ENCODE measurements around the gene B3GAT3.
"Not testable (repeated sequence)": the region's sequence is repeated elsewhere in the genome, so short reads cannot be mapped to it uniquely, and the experiment has no call there.

B3GAT3 gene

DNA sequence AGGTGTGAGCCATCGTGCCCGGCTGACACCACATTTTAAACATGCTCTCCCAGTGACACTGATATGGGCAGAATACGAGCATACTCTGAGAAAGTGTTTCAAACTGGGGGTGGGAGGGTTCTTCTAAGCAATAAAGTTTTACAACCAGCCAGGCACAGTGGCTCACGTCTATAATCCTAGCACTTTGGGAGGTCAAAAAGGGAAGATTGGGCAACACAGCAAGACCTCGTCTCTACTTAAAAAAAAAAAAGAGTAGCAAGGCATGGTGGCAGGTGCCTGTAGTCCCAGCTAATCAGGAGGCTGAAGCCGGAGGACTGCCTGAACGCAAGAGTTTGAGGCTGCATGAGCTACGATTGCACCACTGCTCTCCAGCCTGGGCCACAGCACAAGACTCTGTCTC, 22.4 kb upstream of the B3GAT3 start:
- H3K27ac ChIP-seq (ENCODE audit: low read depth, low read length, severe bottlenecking) = no peak overlapping the region
- 95 to 100% methylated on average over 3 to 6 of the region's 8 CpGs for WGBS, 2 experiments (ENCODE audit: insufficient coverage in 2 of 2)
- H3K36me3 ChIP-seq (ENCODE audit: control insufficient read depth, insufficient read depth, low read length) = peaks cover 61% of the 10 kb centered on the region

DNA sequence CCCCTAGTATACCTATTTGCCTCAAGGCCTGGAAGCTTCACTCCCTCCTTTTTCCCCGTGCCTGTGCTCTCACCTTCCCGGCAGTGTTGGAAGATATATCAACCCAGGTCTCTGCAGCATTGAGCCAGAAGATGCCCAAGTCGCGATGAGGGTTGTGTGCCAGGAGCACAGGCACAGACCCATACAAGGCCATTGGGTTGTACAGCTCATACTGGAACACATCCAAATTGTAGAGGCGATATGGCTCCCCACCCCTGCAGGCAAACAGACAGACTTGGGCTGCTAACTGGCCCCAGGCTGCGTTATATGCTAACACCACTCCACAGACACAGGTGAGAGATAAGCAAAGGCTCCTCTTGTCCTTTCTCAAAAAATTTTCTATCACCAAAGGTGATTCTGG, 10.7 kb upstream of the B3GAT3 start:
- Histone ChIP-seq H3K4me3 (ENCODE audit: extremely low read depth, insufficient read depth, low read length, poor library complexity, severe bottlenecking) (no peak overlapping the region), H3K27ac (ENCODE audit: low read depth, low read length, severe bottlenecking) (no peak overlapping the region), H3K4me1 (ENCODE audit: control insufficient read depth, insufficient read depth, low read length, poor library complexity, severe bottlenecking) (no peaks in the 10 kb centered on the region), H3K9me3 (ENCODE audit: control insufficient read depth, low read length) (no peaks in the 10 kb centered on the region), H3K36me3 (ENCODE audit: control insufficient read depth, insufficient read depth, low read length) (peaks cover 96% of the 10 kb centered on the region)
- WGBS, 2 experiments (ENCODE audit: insufficient coverage in 2 of 2) = 98 to 100% methylated on average over 6 of the region's 6 CpGs

More for the DNA sequence above, 22.4 kb upstream of the B3GAT3 start:
- no peak overlapping the region for H3K4me3 ChIP-seq (ENCODE audit: extremely low read depth, insufficient read depth, low read length, poor library complexity, severe bottlenecking)
- no peaks in the 10 kb centered on the region for H3K9me3 ChIP-seq (ENCODE audit: control insufficient read depth, low read length)
- H3K4me1 ChIP-seq (ENCODE audit: control insufficient read depth, insufficient read depth, low read length, poor library complexity, severe bottlenecking) = peaks cover 8% of the 10 kb centered on the region

DNA sequence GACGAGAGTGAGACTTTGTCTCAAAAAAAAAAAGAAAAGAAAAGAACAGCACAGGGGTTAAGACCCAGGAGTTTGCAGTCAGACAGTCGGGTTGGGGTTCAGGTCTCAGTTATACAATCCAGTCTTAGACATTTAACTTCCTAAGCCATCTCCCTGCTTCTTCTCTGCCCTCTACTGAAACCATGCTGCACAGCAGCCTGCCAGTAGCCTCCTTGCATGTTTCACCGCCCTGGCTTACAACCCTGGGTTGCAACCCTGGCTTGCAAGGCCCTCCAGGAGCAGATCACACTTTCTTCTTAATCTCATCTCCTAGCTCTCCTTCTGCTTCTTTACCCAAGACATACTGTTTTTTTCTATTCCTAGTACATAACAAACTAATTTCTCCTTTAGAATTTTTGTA, 5.9 kb upstream of the B3GAT3 start:
- 81 to 83% methylated on average over 2 to 3 of the region's 3 CpGs for WGBS, 2 experiments (ENCODE audit: insufficient coverage in 2 of 2)
- Histone ChIP-seq H3K4me1 (ENCODE audit: control insufficient read depth, insufficient read depth, low read length, poor library complexity, severe bottlenecking) (peaks cover 3% of the 10 kb centered on the region), H3K36me3 (ENCODE audit: control insufficient read depth, insufficient read depth, low read length) (peaks cover 88% of the 10 kb centered on the region), H3K4me3 (ENCODE audit: extremely low read depth, insufficient read depth, low read length, poor library complexity, severe bottlenecking) (no peak overlapping the region), H3K27ac (ENCODE audit: low read depth, low read length, severe bottlenecking) (no peak overlapping the region), H3K9me3 (ENCODE audit: control insufficient read depth, low read length) (no peaks in the 10 kb centered on the region)

DNA sequence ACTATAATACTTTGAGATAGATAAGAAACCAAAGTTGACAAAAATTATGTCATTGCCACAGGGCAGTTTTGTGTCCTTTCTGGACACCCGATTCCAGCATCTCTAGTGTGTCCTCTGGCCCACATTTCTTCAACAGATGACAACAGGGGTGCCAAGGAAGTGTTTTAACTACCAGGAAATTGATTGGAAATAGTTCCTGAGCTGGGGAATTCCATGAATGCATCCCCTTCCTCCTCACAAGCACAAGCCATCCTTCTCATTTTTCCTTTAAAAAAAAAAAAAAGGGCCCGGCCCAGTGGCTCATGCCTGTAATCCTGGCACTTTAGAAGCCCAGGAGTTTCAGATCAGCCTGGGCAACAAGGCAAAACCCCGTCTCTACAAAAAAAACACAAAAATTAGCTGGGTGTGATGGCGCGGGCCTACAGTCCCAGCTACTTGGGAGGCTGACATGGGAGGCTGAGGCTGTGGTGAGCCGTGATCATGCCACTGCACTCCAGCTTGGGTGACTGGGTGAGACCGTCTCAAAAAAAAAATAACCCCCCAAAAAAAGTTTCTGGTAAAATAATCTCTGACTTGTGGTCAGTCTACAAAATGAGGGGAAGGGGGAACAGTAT, 797 bp upstream of the B3GAT3 start:
- H3K36me3 ChIP-seq (ENCODE audit: control insufficient read depth, insufficient read depth, low read length) = peaks cover 37% of the 10 kb centered on the region
- H3K9me3 ChIP-seq (ENCODE audit: control insufficient read depth, low read length) = no peaks in the 10 kb centered on the region
- H3K4me3 ChIP-seq (ENCODE audit: extremely low read depth, insufficient read depth, low read length, poor library complexity, severe bottlenecking) = peak overlapping the region; percentile 74
- H3K27ac ChIP-seq (ENCODE audit: low read depth, low read length, severe bottlenecking) = peak overlapping the region; percentile 93
- H3K4me1 ChIP-seq (ENCODE audit: control insufficient read depth, insufficient read depth, low read length, poor library complexity, severe bottlenecking) = peaks cover 12% of the 10 kb centered on the region
- 100% methylated on average over 1 of the region's 7 CpGs for WGBS, 2 experiments (ENCODE audit: insufficient coverage in 2 of 2)

DNA sequence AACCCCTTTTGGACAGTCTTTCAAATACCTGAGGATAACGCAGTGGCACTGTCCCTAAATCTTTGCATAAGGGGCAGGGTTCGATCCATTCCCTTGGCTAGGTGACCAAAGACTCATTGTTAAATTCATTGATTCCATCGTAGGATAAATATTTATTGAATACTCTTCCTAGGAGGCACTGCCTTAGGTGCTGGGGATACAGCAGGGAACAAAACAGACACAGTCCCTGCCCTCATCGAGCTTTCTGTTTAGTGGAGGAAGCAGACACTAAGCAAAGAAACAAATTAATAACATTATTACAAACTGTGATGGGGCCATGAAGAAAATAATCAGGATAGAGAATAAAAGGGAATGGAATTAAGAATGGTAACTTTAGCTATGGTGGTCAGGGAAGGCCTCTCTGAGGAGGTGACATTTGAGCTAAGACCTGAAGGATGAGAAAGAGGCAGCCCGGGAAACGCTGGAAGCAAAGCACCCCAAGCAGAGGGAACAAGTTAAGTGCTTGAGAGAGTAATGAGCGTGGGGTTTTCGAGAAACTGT, 689 bp downstream of the B3GAT3 start:
- H3K9me3 ChIP-seq (ENCODE audit: control insufficient read depth, low read length) = no peaks in the 10 kb centered on the region
- 32% methylated on average over 6 of the region's 8 CpGs for WGBS, 2 experiments (ENCODE audit: insufficient coverage in 2 of 2)
- H3K4me1 ChIP-seq (ENCODE audit: control insufficient read depth, insufficient read depth, low read length, poor library complexity, severe bottlenecking) = peaks cover 12% of the 10 kb centered on the region
- H3K4me3 ChIP-seq (ENCODE audit: extremely low read depth, insufficient read depth, low read length, poor library complexity, severe bottlenecking) = peak overlapping the region; percentile 74
- peaks cover 22% of the 10 kb centered on the region for H3K36me3 ChIP-seq (ENCODE audit: control insufficient read depth, insufficient read depth, low read length)
- H3K27ac ChIP-seq (ENCODE audit: low read depth, low read length, severe bottlenecking) = peak overlapping the region; percentile 93

DNA sequence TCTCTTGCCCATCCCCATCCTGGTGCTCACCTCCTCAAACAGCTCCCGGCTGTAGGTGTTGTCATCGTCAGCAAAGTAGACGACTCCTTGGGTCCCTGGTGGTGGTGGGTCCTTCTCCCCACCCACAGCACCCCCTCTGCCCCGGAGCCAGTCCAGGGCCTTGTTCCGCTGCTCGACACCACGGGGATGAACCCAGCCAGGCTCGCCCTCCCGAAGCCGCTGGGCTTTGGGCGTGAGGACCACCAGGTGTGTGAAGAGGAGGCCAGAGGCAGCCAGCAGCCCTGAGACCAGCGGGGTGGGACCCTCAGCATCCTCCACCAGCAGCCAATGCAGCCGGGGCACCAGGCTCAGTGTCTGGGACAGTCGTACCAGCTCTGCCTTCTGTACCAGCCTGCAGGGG, 4.8 kb downstream of the B3GAT3 start:
- H3K36me3 ChIP-seq (ENCODE audit: control insufficient read depth, insufficient read depth, low read length); H3K4me3 ChIP-seq (ENCODE audit: extremely low read depth, insufficient read depth, low read length, poor library complexity, severe bottlenecking); H3K4me1 ChIP-seq (ENCODE audit: control insufficient read depth, insufficient read depth, low read length, poor library complexity, severe bottlenecking); H3K27ac ChIP-seq (ENCODE audit: low read depth, low read length, severe bottlenecking); H3K9me3 ChIP-seq (ENCODE audit: control insufficient read depth, low read length): not testable (repeated sequence)
- WGBS, 2 experiments (ENCODE audit: insufficient coverage in 2 of 2) = 100% methylated on average over 2 to 6 of the region's 14 CpGs

DNA sequence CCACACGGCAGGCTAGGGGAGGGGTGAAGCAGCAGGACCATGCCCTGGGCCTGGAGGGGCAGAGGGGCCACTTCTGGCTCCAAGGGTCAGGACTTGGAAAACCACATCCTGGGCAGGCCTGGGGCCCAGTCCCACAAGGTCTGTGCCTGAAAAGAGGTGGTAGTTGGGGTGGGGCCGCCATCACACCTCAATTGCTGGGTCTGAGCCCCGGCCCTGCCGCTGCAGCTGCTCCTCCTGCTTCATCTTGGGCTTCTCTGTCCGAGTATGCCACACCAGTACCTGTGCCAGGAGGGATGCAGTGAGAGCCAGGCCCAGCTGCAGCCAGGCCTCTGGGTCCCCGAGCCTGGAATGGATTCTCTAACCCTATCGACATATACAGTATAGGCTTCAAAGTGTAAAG, 6.3 kb downstream of the B3GAT3 start:
- no peak overlapping the region for H3K4me3 ChIP-seq (ENCODE audit: extremely low read depth, insufficient read depth, low read length, poor library complexity, severe bottlenecking)
- H3K9me3 ChIP-seq (ENCODE audit: control insufficient read depth, low read length) = no peaks in the 10 kb centered on the region
- peaks cover 9% of the 10 kb centered on the region for H3K4me1 ChIP-seq (ENCODE audit: control insufficient read depth, insufficient read depth, low read length, poor library complexity, severe bottlenecking)
- no peak overlapping the region for H3K27ac ChIP-seq (ENCODE audit: low read depth, low read length, severe bottlenecking)
- WGBS, 2 experiments (ENCODE audit: insufficient coverage in 2 of 2) = 89 to 93% methylated on average over 3 to 4 of the region's 7 CpGs
- H3K36me3 ChIP-seq (ENCODE audit: control insufficient read depth, insufficient read depth, low read length) = peaks cover 5% of the 10 kb centered on the region

DNA sequence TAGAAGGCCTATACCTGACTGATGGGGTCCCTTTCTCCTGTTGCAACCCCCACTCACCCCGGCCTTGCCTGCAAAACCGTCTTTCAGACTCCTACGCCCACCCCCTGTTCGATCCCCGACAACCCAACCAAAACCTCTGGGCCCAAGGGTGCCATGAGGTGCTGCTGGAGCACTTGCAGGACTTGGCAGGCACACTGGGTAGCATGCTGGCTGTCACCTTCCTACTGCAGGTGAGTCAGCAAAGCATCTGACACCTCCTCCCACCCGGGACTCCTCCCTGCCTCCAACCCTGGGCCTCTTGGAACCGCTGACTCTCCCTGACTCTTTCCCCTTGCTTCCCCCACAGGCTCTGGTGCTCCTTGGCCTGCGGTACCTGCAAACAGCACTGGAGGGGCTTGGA, 7.5 kb downstream of the B3GAT3 start:
- Histone ChIP-seq H3K4me1 (ENCODE audit: control insufficient read depth, insufficient read depth, low read length, poor library complexity, severe bottlenecking) (peaks cover 9% of the 10 kb centered on the region), H3K27ac (ENCODE audit: low read depth, low read length, severe bottlenecking) (no peak overlapping the region), H3K4me3 (ENCODE audit: extremely low read depth, insufficient read depth, low read length, poor library complexity, severe bottlenecking) (no peak overlapping the region), H3K9me3 (ENCODE audit: control insufficient read depth, low read length) (no peaks in the 10 kb centered on the region), H3K36me3 (ENCODE audit: control insufficient read depth, insufficient read depth, low read length) (peaks cover 14% of the 10 kb centered on the region)
- WGBS, 2 experiments (ENCODE audit: insufficient coverage in 2 of 2) = 90 to 95% methylated on average over 5 of the region's 8 CpGs

DNA sequence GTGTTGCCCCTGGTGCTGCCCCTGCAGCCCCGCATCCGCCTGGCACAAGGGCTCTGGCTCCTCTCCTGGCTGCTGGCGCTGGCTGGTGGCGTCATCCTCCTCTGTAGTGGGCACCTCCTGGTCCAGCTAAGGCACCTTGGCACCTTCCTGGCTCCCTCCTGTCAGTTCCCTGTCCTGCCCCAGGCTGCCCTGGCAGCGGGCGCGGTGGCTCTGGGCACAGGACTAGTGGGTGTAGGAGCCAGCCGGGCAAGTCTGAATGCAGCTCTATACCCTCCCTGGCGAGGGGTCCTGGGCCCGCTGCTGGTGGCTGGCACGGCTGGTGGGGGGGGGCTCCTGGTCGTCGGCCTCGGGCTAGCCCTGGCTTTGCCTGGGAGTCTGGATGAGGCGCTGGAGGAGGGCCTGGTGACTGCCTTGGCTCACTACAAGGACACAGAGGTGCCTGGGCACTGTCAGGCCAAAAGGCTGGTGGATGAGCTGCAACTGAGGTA, 8.5 kb downstream of the B3GAT3 start:
- peak overlapping the region; percentile 46 for H3K27ac ChIP-seq (ENCODE audit: low read depth, low read length, severe bottlenecking)
- WGBS, 2 experiments (ENCODE audit: insufficient coverage in 2 of 2) = 92 to 94% methylated on average over 8 to 15 of the region's 15 CpGs
- no peak overlapping the region for H3K4me3 ChIP-seq (ENCODE audit: extremely low read depth, insufficient read depth, low read length, poor library complexity, severe bottlenecking)

DNA sequence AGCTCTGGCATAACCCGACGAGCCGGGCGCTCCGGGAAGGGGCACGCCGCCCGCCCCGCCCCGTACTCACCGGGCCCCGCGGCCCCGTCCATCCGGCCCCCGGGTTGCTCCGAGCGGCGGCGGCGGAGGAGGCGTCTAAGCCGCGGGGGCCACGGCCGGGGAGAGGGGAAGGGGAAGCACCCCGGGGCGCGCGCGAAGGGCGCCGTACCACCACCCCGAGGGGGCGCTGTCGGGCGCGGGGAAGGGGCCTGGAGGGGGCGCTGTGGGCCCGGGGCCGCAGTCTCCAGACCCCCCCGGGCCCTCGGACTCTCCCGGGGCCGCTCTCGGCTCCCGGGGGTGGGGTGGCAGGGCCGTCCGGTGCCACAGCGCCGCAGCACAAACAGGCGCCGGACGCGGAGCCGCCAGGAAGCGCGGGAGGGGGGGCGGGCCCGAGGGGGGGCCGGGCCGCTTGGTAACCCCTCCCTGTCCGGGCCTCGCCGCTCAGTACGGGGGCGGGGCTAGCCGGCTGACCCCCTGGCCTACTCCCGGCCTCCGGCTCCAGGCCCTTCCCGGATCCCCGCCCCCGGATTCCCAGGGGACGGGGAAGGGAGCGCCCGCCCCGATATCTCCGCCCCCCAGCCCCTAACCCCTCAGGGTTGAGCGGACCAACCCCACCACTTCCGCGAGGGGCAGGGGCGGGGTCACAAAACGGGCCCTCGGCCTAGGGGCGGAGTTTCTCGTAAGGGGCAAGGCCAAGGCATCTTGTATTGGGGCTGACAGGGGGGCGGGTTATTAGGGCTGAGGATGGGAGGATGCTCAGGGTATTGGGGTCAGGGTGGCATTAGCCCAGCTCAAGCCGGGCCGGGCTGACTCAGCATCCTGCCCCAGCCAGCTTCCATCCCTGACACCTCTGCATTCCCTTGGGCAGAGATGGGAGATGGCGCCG, 9.2 kb downstream of the B3GAT3 start, which contains the start of the genes EML3 and ROM1:
Gene EML3 (minus strand): TSS at position 410 of the 925 bp plus-strand sequence. CDS start 318 bp downstream, at position 92.
Gene ROM1 (plus strand): TSS at position 892 of the 925 bp plus-strand sequence. CDS start 25 bp downstream, at position 917.
- Histone ChIP-seq H3K36me3 (ENCODE audit: control insufficient read depth, insufficient read depth, low read length) (peaks cover 21% of the 10 kb centered on the region), H3K4me3 (ENCODE audit: extremely low read depth, insufficient read depth, low read length, poor library complexity, severe bottlenecking) (peak within 1 kb of the TSS; percentile 62), H3K9me3 (ENCODE audit: control insufficient read depth, low read length) (no peaks in the 10 kb centered on the region), H3K4me1 (ENCODE audit: control insufficient read depth, insufficient read depth, low read length, poor library complexity, severe bottlenecking) (peaks cover 9% of the 10 kb centered on the region), H3K27ac (ENCODE audit: low read depth, low read length, severe bottlenecking) (peak within 1 kb of the TSS; percentile 59)
- WGBS, 2 experiments (ENCODE audit: insufficient coverage in 2 of 2) = 1 to 5% methylated on average over 39 to 47 of the region's 91 CpGs

More for the DNA sequence above, 8.5 kb downstream of the B3GAT3 start:
- Histone ChIP-seq H3K9me3 (ENCODE audit: control insufficient read depth, low read length) (no peaks in the 10 kb centered on the region), H3K4me1 (ENCODE audit: control insufficient read depth, insufficient read depth, low read length, poor library complexity, severe bottlenecking) (peaks cover 9% of the 10 kb centered on the region), H3K36me3 (ENCODE audit: control insufficient read depth, insufficient read depth, low read length) (peaks cover 14% of the 10 kb centered on the region)
